Liver (tissue), 9 donors: ENCODE results near the gene SALL1. TPM values are rescaled to one million over a fixed set of nuclear protein-coding genes. Genes with fewer than 3 reads are reported as not detected.
A peak's percentile ranks its signal among the peaks of the same experiment; 100 is the strongest.

ENCODE experiments used
- DNase-seq: peaks from one replicate; pipeline ENCODE4 v3.0.0-alpha.2; 2017; ENCODE audit warnings: low spot score
- H3K27ac ChIP-seq, 2 donors: one replicate each; pipeline ENCODE4 v1.7.0; 2013; ENCODE audit warnings: inconsistent platforms in 2 of 2, low read length in 2 of 2, control low read depth in 1 of 2, low read depth in 1 of 2, mild to moderate bottlenecking in 1 of 2
- H3K27me3 ChIP-seq, 4 donors: one replicate each; pipeline versions ENCODE4 v1.6.1 to v1.7.0; 2013; ENCODE audit warnings: low read length in 3 of 4, inconsistent platforms in 1 of 4, mild to moderate bottlenecking in 1 of 4, moderate library complexity in 1 of 4; ENCODE audit not compliant: control insufficient read depth in 4 of 4, insufficient read depth in 4 of 4
- H3K36me3 ChIP-seq, 4 donors: one replicate each; pipeline versions ENCODE4 v1.6.1 to v1.7.0; 2013; ENCODE audit warnings: low read length in 3 of 4, mild to moderate bottlenecking in 3 of 4, low read depth in 1 of 4, moderate library complexity in 1 of 4; ENCODE audit not compliant: control insufficient read depth in 4 of 4, insufficient read depth in 3 of 4
- H3K4me1 ChIP-seq, 4 donors: one replicate each; pipeline versions ENCODE4 v1.6.1 to v1.7.0; 2013; ENCODE audit warnings: low read length in 3 of 4, mild to moderate bottlenecking in 3 of 4, moderate library complexity in 1 of 4; ENCODE audit not compliant: control insufficient read depth in 4 of 4, insufficient read depth in 4 of 4
- H3K4me3 ChIP-seq, 3 donors: one replicate each; pipeline versions ENCODE4 v1.6.1 to v1.7.0; 2013; ENCODE audit warnings: low read length in 3 of 3, control low read depth in 1 of 3, low read depth in 1 of 3, mild to moderate bottlenecking in 1 of 3
- H3K9ac ChIP-seq, 2 donors: one replicate each; pipeline ENCODE4 v1.7.0; 2013; ENCODE audit warnings: low read length in 2 of 2, mild to moderate bottlenecking in 2 of 2, moderate library complexity in 2 of 2, control low read depth in 1 of 2, low read depth in 1 of 2
- H3K9me3 ChIP-seq, 4 donors: one replicate each; pipeline versions ENCODE4 v1.6.1 to v1.7.0; 2013; ENCODE audit warnings: low read length in 3 of 4; ENCODE audit not compliant: control insufficient read depth in 4 of 4
- EGR1 ChIP-seq, 2 donors: IDR thresholded peaks; 2 replicates each; pipeline ENCODE4 v1.6.1; 2016 to 2018; ENCODE audit warnings: antibody characterized with exemption in 2 of 2, low read depth in 2 of 2
- FOXA1 ChIP-seq: IDR thresholded peaks from 2 replicates; pipeline ENCODE4 v1.6.1; 2016; ENCODE audit warnings: antibody characterized with exemption
- FOXA2 ChIP-seq: IDR thresholded peaks from 2 replicates; pipeline ENCODE4 v1.6.1; 2016; ENCODE audit warnings: antibody characterized with exemption
- GABPA ChIP-seq, 2 donors: IDR thresholded peaks in 1 of 2; conservative IDR thresholded peaks in 1 of 2; 2 replicates each; pipeline ENCODE4 v1.6.1; 2016; ENCODE audit warnings: antibody characterized with exemption in 2 of 2, mild to moderate bottlenecking in 1 of 2, moderate library complexity in 1 of 2
- HNF4A ChIP-seq, 2 donors: conservative IDR thresholded peaks; 2 replicates each; pipeline ENCODE4 v1.6.1; 2016; ENCODE audit warnings: antibody characterized with exemption in 2 of 2, mild to moderate bottlenecking in 2 of 2
- HNF4G ChIP-seq: IDR thresholded peaks from 2 replicates; pipeline ENCODE4 v1.6.1; 2016; ENCODE audit warnings: antibody characterized with exemption
- JUND ChIP-seq, 2 donors: IDR thresholded peaks; 2 replicates each; pipeline ENCODE4 v1.6.1; 2016; ENCODE audit warnings: antibody characterized with exemption in 2 of 2
- MAX ChIP-seq: IDR thresholded peaks from 2 replicates; pipeline ENCODE4 v1.6.1; 2016; ENCODE audit warnings: antibody characterized with exemption
- NR2F2 ChIP-seq: IDR thresholded peaks from 2 replicates; pipeline ENCODE4 v1.6.1; 2016; ENCODE audit warnings: antibody characterized with exemption
- RAD21 ChIP-seq, 2 donors: IDR thresholded peaks; 2 replicates each; pipeline ENCODE4 v1.6.1; 2016; ENCODE audit warnings: antibody characterized with exemption in 2 of 2, mild to moderate bottlenecking in 2 of 2
- RXRA ChIP-seq, 2 donors: IDR thresholded peaks; 2 replicates each; pipeline ENCODE4 v1.6.1; 2017 to 2018; ENCODE audit warnings: antibody characterized with exemption in 2 of 2, mild to moderate bottlenecking in 1 of 2
- SP1 ChIP-seq: IDR thresholded peaks from 2 replicates; pipeline ENCODE4 v1.6.1; 2018; ENCODE audit warnings: antibody characterized with exemption, mild to moderate bottlenecking
- TAF1 ChIP-seq: conservative IDR thresholded peaks from 2 replicates; pipeline ENCODE4 v1.6.1; 2016; ENCODE audit warnings: antibody characterized with exemption, mild to moderate bottlenecking
- YY1 ChIP-seq: IDR thresholded peaks from 2 replicates; pipeline ENCODE4 v1.6.1; 2016; ENCODE audit warnings: antibody characterized with exemption, mild to moderate bottlenecking
- ZBTB33 ChIP-seq: IDR thresholded peaks from 2 replicates; pipeline ENCODE4 v1.6.1; 2016; ENCODE audit warnings: antibody characterized with exemption
- WGBS: extraction: QIAGEN DNeasy Blood & Tissue Kit; methylation state at CpG from one replicate; pipeline ENCODE4 v1.1.7; 2013; 5-methylcytosine and 5-hydroxymethylcytosine counted together
- polyA plus RNA-seq, 2 donors: library from polyadenylated mRNA; stranded (reverse) in 1 of 2; unstranded in 1 of 2; fragments of 200-250 nt in 1 of 2; fragments of >200 nt in 1 of 2; fragmentation: Nextera tagmentation in 1 of 2; extraction: Ambion mirVana in 1 of 2; gene quantifications; one replicate each; pipeline versions ENCODE4 v1.2.1 to v1.2.3, GENCODE V29; 2013 to 2015
- total RNA-seq, 2 donors: library from RNA; depleted of rRNA; stranded (reverse); fragments of >200 nt; gene quantifications; one replicate each; pipeline ENCODE4 v1.2.3, GENCODE V29; 2014
- TF ChIP-seq, protein P1 (sequence below): fragments of 150-350 bp; IDR thresholded peaks from 2 replicates; pipeline ENCODE4 v1.5.1; 2017; ENCODE audit warnings: improper control_type of control experiment, low read depth, low read length; ENCODE audit not compliant: missing input control
- TF ChIP-seq, protein P2 (sequence below): IDR thresholded peaks from 2 replicates; pipeline ENCODE4 v1.6.1; 2016; ENCODE audit warnings: antibody characterized with exemption
- TF ChIP-seq, protein P3 (sequence below): IDR thresholded peaks from 2 replicates; pipeline ENCODE4 v1.6.1; 2016; ENCODE audit warnings: antibody characterized with exemption, mild to moderate bottlenecking
- donor health status: healthy.
- donor health status: healthy.
- donor health status: healthy.
- donor health status: healthy.
- donor health status: healthy.

The SALL1 gene
- total and polyA plus RNA-seq, 4 donors: 1.8 to 13.4 (median 11.7) TPM

DNA sequence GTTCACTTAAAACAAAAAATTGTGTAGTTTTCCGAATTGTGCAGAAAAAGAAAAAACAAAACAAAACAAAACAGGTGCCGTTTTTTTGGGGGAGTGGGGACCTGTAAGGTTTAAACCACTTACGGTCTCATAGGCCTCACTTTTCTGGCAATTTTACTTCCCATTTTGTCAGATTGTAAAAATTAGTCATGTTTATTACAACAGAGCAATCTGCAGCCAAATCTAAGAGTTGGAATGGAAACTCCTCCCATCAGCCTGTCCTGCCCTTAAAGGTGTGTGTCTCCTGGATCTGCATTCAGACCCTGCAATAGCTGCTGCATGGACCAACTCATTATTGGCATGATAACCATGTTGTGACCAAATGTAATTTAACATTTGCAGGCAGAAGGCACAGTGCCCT, 8.2 kb upstream of the SALL1 start:
- Histone ChIP-seq H3K4me3 (no peak overlapping the region), H3K36me3 (no peaks in the 10 kb centered on the region), H3K4me1 (peaks cover 11 to 27% (median 25%) of the 10 kb centered on the region in 4 donors), H3K27ac (peak overlapping the region in 1 of 2 donors; percentile 38), H3K9ac (no peak overlapping the region), H3K27me3 (no peaks in the 10 kb centered on the region), H3K9me3 (no peaks in the 10 kb centered on the region)
- no peak for DNase-seq
- TF ChIP-seq FOXA2: no peak
- TF ChIP-seq, protein P1, sequence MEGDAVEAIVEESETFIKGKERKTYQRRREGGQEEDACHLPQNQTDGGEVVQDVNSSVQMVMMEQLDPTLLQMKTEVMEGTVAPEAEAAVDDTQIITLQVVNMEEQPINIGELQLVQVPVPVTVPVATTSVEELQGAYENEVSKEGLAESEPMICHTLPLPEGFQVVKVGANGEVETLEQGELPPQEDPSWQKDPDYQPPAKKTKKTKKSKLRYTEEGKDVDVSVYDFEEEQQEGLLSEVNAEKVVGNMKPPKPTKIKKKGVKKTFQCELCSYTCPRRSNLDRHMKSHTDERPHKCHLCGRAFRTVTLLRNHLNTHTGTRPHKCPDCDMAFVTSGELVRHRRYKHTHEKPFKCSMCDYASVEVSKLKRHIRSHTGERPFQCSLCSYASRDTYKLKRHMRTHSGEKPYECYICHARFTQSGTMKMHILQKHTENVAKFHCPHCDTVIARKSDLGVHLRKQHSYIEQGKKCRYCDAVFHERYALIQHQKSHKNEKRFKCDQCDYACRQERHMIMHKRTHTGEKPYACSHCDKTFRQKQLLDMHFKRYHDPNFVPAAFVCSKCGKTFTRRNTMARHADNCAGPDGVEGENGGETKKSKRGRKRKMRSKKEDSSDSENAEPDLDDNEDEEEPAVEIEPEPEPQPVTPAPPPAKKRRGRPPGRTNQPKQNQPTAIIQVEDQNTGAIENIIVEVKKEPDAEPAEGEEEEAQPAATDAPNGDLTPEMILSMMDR: no peak
- no peak for TF ChIP-seq MAX
- no peak for TF ChIP-seq ZBTB33
- TF ChIP-seq GABPA (IDR thresholded peaks at IDR 0.05 in 1 of 2, conservative IDR thresholded peaks at IDR 0.05 in 1 of 2): no peak
- 79% methylated on average over 3 of the region's 3 CpGs for WGBS

GRCh38 chr16:51157698-51158097, 6.6 kb upstream of the SALL1 start:
- DNase-seq: no peak
- Histone ChIP-seq H3K27me3 (no peaks in the 10 kb centered on the region), H3K4me3 (no peak overlapping the region), H3K36me3 (no peaks in the 10 kb centered on the region), H3K9ac (no peak overlapping the region), H3K4me1 (peaks cover 14 to 31% (median 25%) of the 10 kb centered on the region in 4 donors), H3K27ac (peak overlapping the region; percentile 98 to 100), H3K9me3 (no peaks in the 10 kb centered on the region)
- peak; percentile 19 to 55 for TF ChIP-seq RAD21 (IDR thresholded peaks at IDR 0.05)
- TF ChIP-seq JUND (IDR thresholded peaks at IDR 0.05): peak in 1 of 2 donors; percentile 20
- no peak for TF ChIP-seq NR2F2
- no peak for TF ChIP-seq FOXA2
- TF ChIP-seq, protein P2, sequence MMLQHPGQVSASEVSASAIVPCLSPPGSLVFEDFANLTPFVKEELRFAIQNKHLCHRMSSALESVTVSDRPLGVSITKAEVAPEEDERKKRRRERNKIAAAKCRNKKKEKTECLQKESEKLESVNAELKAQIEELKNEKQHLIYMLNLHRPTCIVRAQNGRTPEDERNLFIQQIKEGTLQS: no peak
- TF ChIP-seq, protein P3, sequence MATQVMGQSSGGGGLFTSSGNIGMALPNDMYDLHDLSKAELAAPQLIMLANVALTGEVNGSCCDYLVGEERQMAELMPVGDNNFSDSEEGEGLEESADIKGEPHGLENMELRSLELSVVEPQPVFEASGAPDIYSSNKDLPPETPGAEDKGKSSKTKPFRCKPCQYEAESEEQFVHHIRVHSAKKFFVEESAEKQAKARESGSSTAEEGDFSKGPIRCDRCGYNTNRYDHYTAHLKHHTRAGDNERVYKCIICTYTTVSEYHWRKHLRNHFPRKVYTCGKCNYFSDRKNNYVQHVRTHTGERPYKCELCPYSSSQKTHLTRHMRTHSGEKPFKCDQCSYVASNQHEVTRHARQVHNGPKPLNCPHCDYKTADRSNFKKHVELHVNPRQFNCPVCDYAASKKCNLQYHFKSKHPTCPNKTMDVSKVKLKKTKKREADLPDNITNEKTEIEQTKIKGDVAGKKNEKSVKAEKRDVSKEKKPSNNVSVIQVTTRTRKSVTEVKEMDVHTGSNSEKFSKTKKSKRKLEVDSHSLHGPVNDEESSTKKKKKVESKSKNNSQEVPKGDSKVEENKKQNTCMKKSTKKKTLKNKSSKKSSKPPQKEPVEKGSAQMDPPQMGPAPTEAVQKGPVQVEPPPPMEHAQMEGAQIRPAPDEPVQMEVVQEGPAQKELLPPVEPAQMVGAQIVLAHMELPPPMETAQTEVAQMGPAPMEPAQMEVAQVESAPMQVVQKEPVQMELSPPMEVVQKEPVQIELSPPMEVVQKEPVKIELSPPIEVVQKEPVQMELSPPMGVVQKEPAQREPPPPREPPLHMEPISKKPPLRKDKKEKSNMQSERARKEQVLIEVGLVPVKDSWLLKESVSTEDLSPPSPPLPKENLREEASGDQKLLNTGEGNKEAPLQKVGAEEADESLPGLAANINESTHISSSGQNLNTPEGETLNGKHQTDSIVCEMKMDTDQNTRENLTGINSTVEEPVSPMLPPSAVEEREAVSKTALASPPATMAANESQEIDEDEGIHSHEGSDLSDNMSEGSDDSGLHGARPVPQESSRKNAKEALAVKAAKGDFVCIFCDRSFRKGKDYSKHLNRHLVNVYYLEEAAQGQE: no peak
- TF ChIP-seq HNF4A (conservative IDR thresholded peaks at IDR 0.05): peak; percentile 87 to 90
- peak; percentile 74 for TF ChIP-seq HNF4G
- TF ChIP-seq GABPA (IDR thresholded peaks at IDR 0.05 in 1 of 2, conservative IDR thresholded peaks at IDR 0.05 in 1 of 2): no peak
- peak; percentile 27 for TF ChIP-seq ZBTB33
- peak; percentile 54 for TF ChIP-seq SP1
- TF ChIP-seq TAF1: no peak
- TF ChIP-seq FOXA1: no peak
- TF ChIP-seq MAX: peak; percentile 28
- no peak for TF ChIP-seq EGR1 (IDR thresholded peaks at IDR 0.05; ENCODE audit: low read depth in 2 of 2)
- peak; percentile 15 to 31 for TF ChIP-seq RXRA (IDR thresholded peaks at IDR 0.05)
- peak; percentile 88 for TF ChIP-seq YY1
- TF ChIP-seq, protein P1: no peak
- 17% methylated on average over 2 of the region's 2 CpGs for WGBS
